HG02943 (cell line): ENCODE results near the gene SAFB.
A peak's percentile ranks its signal among the peaks of the same experiment; 100 is the strongest.
"Not testable (repeated sequence)": the region's sequence is repeated elsewhere in the genome, so short reads cannot be mapped to it uniquely, and the experiment has no call there.

Source experiments
- ATAC-seq: cut with Tn5 transposase; IDR thresholded peaks from one replicate; pipeline ENCODE4 v1.9.1; 2021; ENCODE audit warnings: mild to moderate bottlenecking, low read depth, moderate library complexity; ENCODE audit not compliant: unreplicated experiment

SAFB gene

DNA sequence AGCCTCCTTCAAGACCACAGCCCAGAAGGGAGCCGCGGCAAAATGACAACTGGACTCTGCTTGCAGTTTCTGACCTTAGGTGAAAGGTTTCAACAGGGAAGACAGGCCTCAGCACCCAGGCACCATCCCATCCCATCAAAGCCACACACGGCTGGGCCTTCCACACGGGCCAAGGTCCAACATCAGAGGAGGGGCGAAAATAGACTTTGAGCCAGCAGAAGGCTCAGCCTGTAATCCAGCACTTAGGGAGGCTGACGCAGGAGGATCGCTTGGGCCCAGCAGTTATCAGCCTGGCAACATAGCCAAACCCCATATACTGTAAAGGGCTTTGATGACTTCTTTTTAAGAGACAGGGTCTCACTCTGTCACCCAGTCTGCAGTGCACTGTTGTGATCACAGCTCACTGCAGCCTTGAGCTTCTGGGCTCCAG, 28.3 kb upstream of the SAFB start:
- ATAC-seq: no peak

DNA sequence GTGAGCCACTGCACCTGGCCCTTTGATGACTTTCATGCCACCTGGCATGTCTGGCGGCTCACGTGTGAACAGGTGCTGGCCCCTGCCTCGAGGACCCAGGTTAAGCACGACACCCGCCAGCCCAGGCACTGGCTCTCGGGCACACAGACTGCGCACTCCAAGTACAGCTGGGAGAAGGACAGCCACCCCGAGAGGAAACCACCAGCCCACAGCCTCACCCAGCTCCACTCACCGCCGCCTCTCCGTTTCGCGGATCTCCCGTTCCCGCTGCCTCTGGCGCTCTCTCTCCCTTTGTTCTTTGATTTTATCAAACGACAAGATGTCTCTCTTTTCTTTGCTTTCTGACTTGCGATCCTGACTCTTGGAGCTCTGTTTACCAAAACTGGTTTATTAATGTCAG, 27.8 kb upstream of the SAFB start:
- no peak for ATAC-seq

DNA sequence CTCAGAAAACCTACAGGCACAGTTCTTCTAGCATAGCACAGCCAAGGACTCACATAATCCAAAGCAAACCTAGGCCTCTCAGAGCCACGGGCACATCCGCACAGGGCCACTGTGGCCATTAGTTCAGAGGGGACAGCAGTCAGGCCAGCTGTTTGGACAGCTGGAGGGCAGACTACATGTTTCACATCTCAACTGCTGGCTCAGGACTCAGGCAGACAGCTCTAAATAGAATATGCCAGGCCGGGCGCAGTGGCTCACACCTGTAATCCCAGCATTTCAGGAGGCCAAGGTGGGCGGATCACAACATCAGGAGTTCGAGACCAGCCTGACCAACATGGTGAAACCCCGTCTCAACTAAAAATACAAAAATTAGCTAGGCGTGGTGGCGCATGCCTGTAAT, 27.1 kb upstream of the SAFB start:
- no peak for ATAC-seq

DNA sequence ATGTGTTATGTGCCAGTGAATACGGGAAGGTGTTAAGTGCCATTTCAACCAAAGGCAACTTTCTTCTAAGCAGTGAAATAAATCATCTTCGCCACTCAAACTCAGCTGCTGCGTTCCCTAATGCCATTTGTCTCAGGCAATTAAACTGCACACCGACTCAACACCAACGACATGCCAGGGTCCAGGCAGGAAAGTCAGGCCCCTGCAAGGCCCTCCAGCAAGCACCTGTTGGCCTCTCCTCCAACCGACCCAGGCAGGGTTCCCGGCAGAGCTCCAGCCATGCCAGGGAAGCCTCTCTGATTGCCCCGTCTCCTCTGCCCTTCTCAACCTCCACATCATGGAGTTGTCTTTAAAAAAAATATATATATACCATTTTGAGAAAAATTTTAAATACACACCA, 22.1 kb upstream of the SAFB start:
- ATAC-seq: no peak

DNA sequence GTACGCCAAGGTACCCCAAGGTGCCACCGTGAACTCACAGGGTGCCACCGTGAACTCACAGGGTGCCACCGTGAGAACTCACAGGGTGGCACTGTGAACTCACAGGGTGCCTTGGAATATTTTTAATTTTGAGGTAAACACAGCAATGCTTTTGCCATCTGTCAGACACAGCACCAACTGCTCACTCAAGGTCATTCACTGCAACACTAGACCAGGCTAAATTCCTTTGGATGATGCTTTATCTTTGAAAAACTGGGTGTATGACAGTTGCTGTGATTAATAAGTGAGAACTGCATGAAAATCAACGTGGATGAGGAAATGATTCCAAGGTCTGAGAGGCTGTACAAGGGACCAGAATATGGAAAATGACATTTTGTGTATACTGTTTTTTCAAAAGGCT, 19.3 kb upstream of the SAFB start:
- ATAC-seq: no peak

DNA sequence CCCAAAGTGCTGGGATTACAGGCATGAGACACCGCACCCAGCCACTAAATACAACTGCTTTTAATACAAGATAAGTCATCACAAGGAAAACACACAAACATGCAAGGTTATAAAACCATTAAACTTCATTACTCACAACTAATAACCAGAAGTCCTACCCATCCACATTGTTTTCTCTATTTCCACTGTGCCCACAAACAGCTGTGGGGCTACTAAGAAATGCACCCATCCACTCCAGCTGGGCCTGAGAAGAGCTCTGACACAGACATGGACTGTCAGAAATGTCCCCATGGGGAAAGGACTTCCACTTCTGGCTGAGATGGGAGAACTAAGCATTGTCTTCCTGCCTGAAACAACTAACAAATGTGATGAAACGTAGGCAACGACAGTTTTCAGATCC, 17.5 kb upstream of the SAFB start:
- ATAC-seq: no peak

DNA sequence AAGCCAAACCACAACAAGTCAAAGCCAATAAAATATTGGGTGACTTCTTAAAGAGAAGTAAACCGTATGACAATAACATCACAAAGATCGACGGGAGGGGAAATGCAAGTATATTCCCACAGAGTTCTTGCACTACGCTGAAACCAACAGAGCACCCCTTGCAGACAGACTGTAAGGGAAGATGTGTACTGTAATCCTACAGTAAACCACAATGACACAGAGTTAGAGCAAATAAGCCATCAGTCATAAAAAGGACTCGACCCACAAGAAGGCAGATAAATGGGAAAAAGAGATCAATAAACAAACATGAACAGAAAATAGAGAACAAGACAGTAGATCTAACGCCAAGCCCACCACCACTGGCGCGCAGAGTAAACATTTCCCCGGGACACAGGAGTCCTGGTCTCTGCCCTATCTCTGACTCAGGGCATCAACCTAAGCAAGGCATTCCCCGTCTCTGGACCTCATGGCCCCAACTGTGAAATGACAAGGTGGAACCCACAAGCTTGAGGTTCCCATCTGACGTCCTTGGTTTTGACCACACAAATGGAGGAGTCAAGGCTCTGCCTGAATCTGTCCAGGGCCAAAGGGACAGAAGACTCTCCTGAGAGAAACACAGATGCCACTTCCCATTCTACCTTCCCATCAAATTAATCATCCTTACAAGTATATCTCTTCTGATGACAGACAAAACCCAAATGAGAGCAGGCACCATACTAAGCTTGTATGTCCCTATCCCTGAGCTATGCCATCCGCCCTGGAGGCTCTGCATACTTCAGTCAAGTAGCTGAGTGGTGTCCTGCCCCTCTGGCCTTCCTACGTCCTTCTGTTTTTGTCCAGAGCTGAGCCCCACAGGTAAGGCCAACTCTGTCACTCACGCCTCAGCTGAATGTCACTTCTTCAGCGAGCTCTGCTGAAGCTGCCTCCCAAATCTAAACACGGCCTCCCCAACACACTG, 15.3 kb upstream of the SAFB start:
- no peak for ATAC-seq

DNA sequence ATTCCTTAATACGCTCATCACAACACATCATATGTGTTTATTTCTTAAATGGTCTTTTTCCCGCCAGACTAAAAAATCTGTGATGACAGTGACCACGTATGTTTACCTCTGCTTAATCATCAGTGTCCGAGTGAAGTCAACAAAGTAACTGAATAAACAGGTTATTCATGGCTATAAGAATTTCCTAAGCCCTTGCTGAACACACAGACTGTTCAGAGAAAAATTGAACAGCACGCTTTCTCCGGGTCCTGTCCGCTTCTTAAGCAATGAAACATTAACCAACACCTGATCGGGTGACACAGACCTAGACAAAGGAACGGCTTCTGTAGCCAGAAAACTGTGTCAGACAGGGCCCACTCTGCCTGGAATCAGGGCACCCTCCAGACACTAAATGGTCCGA, 14.6 kb upstream of the SAFB start:
- no peak for ATAC-seq

DNA sequence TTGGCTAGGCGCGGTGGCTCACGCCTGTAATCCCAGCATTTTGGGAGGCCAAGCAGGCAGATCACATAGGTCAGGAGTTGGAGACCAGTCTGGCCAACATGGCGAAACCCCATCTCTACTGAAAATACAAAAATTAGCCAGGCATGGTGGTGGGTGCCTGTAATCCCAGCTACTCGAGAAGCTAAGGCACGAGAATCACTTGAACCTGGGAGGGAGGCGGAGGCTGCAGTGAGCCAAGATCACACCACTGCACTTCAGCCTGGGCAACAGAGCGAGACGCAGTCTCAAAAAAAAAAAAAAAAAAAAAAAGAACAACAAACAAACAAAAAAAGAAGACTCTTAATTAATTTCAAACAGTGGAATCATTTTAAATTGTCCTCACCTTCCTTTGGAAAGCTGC, 14.1 kb upstream of the SAFB start:
- not testable (repeated sequence) for ATAC-seq

DNA sequence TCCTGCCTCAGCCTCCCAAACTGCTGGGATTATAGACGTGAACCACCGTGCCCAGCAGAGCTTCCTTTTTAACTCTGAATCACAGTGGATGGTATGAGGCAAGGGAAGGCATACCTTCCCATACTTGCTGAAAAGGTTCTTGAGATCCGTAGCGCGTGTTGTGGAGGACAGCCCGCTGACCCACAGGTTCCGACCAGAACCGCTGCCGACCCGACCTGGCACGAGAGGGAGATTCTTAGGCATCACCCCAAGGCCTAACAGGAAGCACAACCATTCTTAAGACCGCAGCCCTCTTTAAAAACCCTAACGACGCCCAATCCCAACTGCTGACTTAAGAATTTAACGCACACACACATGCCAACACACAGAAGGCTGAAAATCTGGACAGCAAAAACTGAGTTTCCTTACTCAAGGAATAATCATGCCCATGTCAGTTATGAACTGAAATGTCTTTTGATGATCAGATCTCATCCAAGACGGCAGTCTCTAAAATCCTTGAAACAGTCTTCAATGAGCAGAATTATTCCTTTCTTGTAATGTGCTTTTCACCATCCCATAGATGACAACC, 12.9 kb upstream of the SAFB start:
- ATAC-seq: no peak

DNA sequence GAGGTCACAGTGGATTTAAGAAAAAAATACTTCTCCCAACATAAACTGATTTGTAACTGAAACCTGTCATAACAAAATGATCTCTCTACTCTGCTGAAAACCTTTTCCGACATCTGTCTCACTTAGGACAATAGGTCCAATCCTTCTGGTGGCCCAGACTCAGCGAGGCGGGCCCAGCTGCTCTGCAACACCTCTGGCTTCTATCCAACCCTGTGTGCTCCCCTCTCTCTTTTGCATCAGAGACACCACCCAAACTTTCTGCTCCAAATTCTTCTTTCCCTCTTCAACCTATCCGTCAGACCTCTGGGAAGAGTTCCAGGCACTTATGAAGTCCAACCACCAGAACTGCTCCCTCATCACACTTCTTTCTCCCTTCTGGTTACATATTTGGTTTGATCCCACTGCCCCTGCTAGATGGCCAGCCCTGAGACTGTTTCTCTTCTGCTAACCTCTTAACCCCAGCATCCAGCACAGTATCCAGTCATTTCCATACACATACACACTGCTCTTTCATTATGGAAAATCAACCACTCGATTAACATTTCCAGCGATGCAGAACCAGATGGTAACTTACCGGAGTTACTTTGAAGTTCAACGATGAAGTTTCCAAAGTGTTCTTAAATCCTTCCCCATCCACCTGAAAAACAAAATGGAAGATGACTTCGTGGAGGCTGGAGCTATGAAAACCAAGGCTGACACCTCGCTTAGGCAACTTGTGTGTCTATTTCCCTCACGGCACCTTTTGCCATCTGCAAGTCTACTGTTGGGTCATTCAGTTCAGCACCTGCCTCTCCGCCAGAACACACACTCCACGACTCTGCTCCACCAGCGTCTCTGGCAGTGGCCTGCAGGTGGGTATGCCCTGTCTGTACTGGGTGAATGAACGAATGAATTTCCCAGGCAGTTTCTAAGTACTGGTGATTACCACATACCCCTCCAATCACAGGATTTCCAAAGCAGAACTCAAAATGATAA, 9.7 kb upstream of the SAFB start:
- no peak for ATAC-seq

DNA sequence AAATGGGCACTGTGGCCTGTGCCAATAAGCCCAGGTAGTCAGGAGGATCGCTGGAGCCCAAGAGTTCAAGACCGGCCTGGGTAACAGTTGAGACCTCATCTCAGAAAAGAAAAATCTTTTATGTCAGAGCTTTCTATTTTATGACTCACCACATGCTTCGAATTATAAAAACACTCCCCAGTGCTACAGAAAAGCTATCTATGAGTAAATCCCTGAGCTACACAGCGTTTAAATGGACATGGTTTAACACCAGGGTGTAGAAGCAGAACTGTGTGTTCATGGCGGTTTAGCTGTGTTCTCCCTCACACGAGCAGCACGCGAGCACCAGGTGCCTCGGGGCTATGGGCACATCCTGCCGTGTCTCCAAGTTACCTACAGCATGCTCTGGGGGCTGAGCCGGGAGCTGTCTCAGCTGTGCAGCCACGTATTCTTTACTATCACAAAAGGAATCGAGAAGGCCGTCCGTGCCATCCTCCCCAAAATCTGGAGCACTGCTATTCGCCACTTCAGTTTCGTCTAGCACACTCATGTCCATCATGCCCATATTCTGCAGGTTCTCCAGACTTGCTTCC, 7.0 kb upstream of the SAFB start:
- ATAC-seq: no peak

DNA sequence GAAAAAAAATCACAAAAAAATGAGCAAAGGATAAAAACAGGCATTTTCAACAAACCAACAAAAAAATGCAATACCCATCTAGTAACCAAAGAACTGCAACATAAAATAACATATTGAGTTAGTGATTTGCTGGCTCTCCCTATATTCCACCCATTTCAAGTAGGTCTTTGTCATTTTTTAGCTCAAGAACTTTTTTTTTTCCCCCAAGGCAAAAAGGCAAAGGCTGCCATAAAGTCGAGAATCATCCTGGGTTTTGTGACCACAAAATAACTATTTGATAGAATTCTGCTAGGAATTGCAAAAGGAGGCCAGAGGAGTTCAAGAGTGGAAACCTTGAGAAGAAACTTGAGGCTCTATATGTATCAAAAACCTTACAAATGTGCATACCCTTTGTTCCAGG, 5.8 kb upstream of the SAFB start:
- ATAC-seq: no peak

DNA sequence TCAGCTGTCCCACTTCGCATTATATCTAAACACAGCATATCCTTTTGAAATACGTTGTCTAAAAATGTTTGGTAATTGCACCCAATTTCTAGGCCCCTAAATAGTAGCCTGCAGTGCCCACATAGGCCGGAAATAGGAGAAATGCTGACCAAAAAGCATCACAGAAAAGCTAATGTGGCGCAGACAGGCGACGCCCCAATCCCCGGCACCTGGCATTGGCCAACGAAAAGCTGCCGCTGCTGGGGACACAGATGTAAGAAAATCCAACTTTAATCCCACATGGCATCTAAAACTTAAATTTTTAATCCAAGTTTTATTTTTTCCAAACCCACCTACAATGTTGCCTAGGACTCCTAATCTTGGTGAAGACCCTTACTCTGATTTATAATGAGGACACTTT, 4.3 kb upstream of the SAFB start:
- no peak for ATAC-seq

DNA sequence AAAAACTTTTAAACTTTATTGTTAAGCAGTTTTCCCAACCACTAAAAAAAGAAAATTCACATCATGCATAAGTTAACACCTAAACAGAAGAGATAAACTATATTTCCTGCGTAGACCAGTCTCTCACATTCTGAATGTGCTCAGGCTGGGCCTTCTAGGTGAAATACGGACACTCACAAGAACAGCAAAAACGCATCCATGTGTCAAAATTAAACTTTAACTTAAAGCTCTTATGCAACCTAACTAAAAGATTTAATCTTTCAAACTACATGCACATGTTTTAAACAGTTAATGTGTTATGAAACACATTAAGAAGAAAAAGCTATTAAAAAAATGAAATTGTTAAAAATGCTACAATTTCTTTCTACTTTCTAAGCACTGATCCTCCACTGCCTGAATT, 2.9 kb upstream of the SAFB start:
- ATAC-seq: no peak

DNA sequence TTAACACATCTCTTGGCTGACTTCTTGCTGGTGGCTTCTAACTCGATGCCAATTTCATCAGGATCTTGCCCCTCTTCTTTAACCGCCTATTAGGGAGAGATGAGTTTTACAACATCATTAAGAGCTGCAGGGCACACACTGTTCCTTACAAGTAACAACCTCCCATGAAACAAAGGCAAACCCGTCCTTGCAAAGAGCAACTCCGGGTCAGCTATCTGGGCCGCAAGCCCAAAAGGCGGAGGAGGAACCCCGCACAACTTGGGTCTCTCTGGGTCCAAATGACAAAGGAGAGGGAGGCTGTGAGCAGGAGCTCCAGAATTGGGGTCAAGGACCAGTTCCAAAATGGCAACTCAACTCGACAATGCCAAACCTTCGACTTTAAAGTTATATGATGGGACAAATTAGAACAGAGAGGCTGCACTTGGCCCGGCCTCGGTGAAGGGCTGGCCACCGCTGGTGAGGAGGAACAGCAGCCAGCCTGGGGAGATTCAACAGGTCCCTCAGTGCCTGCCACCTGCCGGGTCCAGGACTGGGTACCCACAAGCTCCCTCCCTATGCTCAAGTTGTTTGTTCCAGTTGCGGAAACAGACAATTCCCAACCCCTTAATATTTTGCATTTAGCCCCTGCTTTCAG, 1.5 kb upstream of the SAFB start:
- ATAC-seq: no peak

DNA sequence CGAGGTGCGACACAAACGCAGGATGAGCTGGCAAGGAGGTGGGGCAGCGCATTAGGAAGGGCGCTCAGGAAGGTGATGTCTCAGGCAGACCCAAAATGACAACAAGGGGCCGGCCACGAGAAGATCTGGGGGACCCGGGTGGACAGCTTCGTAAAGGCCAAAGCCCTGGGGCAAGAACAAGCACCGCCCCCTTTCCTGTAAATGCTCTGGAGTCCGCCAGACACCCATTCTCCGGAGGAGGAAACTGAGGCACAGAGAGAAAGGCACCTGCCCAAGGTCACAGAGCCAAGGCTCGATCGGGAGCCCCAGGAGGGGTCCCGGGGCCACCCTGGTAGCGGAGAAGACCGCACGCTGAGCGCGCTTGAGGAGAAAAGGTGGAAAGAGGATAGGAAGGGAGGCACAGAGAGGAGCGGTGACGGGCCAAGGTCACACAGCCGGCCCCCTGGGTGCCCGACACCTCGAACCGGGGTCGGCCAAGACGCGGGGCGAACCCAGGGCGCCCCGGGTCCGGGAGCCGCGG, 878 bp upstream of the SAFB start:
- no peak for ATAC-seq

DNA sequence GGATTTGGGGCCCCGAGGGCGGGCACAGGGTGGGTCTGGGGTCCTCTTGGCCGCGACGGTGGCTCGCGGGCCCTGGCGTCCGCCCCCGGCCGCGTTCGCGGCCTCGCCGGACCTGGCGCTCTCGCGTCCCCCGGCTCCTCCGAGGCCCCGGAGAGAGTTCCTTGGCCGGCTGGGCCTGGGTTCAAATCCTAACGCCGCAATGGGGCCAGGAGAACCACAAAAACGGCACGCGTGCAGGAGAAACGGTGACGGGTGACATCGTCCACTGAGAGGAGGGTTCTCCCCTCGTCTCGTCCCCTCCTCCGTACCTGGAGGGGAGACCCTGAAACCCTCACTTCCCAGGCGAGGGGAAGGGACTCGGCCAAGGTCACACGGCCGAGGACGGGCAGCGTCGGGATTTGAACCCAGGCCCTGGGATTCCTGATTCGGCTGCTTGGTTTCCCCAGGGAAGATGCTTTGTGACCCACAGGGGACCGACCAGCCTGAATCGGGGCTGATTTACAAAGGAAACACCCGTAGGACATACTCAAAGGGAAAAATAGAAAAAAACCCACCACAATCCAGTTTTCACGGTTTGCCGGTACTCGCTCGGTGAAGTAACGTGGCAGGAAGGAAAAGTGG, 624 bp downstream of the SAFB start:
- ATAC-seq: peak; percentile 5

DNA sequence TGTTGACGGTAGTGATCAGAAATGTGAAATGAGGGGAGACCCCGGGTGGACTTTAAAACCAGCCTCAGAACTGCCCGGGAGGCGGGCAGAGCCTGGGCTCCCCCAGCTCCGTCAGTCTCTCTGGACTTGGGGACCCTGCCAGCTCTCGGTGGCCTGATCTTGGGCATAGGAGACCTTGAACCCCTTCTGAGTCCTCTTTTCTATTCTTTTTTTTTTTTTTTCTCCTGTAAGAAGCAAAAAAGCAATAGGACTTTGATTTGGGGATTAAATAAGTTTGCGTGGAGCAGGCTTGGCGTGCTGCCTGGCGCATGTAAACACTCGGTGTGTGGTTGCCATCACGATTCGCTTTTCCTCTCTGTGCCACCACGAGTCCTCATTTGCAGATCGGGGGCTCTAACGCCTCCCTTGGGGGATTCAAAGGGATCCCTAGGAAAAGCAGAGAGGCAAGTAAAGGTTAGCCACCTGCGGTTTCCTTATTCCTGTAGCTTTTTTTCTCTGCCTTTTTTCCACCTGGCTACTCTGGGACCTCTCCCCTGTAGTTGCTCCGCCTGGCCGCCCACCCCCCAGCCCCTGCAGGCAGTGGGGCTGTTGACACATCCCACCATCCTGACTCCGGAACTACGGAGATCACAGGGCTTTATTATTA, 1.3 kb downstream of the SAFB start:
- ATAC-seq: no peak
